Kidney epithelial cell (primary cell): ENCODE results near the gene GLIS2. TPM values are rescaled to one million over a fixed set of nuclear protein-coding genes. Genes with fewer than 3 reads are reported as not detected.
A peak's percentile ranks its signal among the peaks of the same experiment; 100 is the strongest.

ENCODE experiments used
- DNase-seq: peaks from one replicate; pipeline ENCODE4 v3.0.0-alpha.2; 2010; ENCODE audit warnings: low read depth
- H3K27me3 ChIP-seq: 2 replicates; pipeline ENCODE4 v1.6.0; 2011; ENCODE audit warnings: low read length; ENCODE audit not compliant: control insufficient read depth, insufficient read depth
- H3K36me3 ChIP-seq: 2 replicates; pipeline ENCODE4 v1.5.1; 2011; ENCODE audit warnings: low read length; ENCODE audit not compliant: control insufficient read depth, insufficient read depth
- H3K4me3 ChIP-seq: 2 replicates; pipeline ENCODE4 v1.5.1; 2011; ENCODE audit warnings: low read depth, mild to moderate bottlenecking, control low read depth, low read length
- total RNA-seq: library from RNA; depleted of rRNA; stranded (reverse); fragments of >200 nt; gene quantifications from 2 replicates; pipeline ENCODE4 v1.2.3, GENCODE V29; 2015
- TF ChIP-seq, protein P1 (sequence below): IDR thresholded peaks from 2 replicates; pipeline ENCODE4 v1.5.1; 2011; ENCODE audit warnings: mild to moderate bottlenecking, moderate library complexity, low read length, control low read depth, inconsistent platforms; ENCODE audit not compliant: insufficient read depth, poor library complexity, severe bottlenecking

The GLIS2 gene
- total RNA-seq, 1 donor from 2014 or later: 11.5 TPM

GRCh38 chr16:4323845-4324488 lies 8.1 kb downstream of the GLIS2 start:
- Histone ChIP-seq H3K4me3 (no peak overlapping the region), H3K27me3 (no peaks in the 10 kb centered on the region), H3K36me3 (no peaks in the 10 kb centered on the region)
- TF ChIP-seq, protein P1, sequence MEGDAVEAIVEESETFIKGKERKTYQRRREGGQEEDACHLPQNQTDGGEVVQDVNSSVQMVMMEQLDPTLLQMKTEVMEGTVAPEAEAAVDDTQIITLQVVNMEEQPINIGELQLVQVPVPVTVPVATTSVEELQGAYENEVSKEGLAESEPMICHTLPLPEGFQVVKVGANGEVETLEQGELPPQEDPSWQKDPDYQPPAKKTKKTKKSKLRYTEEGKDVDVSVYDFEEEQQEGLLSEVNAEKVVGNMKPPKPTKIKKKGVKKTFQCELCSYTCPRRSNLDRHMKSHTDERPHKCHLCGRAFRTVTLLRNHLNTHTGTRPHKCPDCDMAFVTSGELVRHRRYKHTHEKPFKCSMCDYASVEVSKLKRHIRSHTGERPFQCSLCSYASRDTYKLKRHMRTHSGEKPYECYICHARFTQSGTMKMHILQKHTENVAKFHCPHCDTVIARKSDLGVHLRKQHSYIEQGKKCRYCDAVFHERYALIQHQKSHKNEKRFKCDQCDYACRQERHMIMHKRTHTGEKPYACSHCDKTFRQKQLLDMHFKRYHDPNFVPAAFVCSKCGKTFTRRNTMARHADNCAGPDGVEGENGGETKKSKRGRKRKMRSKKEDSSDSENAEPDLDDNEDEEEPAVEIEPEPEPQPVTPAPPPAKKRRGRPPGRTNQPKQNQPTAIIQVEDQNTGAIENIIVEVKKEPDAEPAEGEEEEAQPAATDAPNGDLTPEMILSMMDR: no peak
- no peak for DNase-seq

- no peaks in the 10 kb centered on the region for H3K36me3 ChIP-seq
- TF ChIP-seq, protein P1: no peak
- no peaks in the 10 kb centered on the region for H3K27me3 ChIP-seq
- DNase-seq: no peak
- H3K4me3 ChIP-seq: no peak overlapping the region
Measured at GRCh38 chr16:4324492-4325252, 8.8 kb downstream of the GLIS2 start.

- Histone ChIP-seq H3K4me3 (no peak overlapping the region), H3K36me3 (no peaks in the 10 kb centered on the region), H3K27me3 (no peaks in the 10 kb centered on the region)
- TF ChIP-seq, protein P1: no peak
- no peak for DNase-seq
Measured at GRCh38 chr16:4325253-4325758, 9.4 kb downstream of the GLIS2 start.

DNA sequence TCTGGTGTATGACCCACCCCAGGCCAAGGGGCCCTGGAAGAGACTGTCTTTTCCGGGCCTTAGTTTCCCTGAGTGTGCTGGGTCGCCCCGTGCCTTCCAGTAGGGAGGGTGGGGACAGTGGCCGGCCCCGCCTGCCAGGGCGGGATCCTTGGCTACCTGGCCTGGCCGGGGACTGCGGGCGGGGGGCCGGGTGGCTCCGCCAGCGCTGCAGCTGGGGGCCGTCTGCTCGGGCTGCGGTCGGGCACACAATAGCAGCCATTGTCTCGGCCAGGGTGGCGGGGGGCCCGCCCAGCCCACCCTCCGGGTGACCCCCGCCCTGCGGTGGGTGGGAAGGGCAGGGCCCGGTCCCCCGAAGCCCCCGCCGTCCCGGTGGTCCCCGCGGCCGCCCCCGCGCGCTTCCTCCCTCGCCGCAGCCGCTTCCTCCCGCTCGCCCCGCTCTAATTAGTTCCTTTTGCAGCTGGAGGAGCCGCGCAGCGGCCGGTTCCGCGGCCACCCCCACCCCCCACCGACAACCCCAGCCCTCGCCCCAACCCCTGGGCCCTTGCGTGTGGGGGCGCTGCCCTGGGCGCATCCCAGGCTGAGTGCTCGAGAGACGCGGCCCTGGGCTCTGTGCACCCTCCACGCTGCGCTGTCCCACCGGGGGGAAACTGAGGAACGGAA lies 11.6 kb downstream of the GLIS2 start:
- TF ChIP-seq, protein P1: no peak
- no peaks in the 10 kb centered on the region for H3K27me3 ChIP-seq
- no peak for DNase-seq
- peak overlapping the region; percentile 27 for H3K4me3 ChIP-seq
- peaks cover 1% of the 10 kb centered on the region for H3K36me3 ChIP-seq

- no peak for DNase-seq
- no peaks in the 10 kb centered on the region for H3K27me3 ChIP-seq
- H3K36me3 ChIP-seq: peaks cover 1% of the 10 kb centered on the region
- peak overlapping the region; percentile 27 for H3K4me3 ChIP-seq
- TF ChIP-seq, protein P1: peak; percentile 58
Measured at GRCh38 chr16:4328046-4328781, 12.3 kb downstream of the GLIS2 start.
